HL-60 (cell line): ENCODE measurements around the gene IAH1.
A peak's percentile ranks its signal among the peaks of the same experiment; 100 is the strongest.

Source experiments
- DNase-seq, 2 experiments: peaks; one replicate each; pipeline ENCODE4 v3.0.0-alpha.2; 2010 to 2020; ENCODE audit warnings: low read depth in 1 of 2, low spot score in 1 of 2
- H3K27ac ChIP-seq: fragments of 250-450 bp; sonication (Bioruptor Pico); replicated peaks from 2 replicates; pipeline ENCODE4 v1.5.1; 2020; ENCODE audit warnings: mild to moderate bottlenecking, moderate library complexity
- H3K27me3 ChIP-seq: fragments of 250-450 bp; sonication (Bioruptor Pico); 2 replicates; pipeline ENCODE4 v1.5.1; 2021; ENCODE audit warnings: mild to moderate bottlenecking, moderate library complexity; ENCODE audit not compliant: insufficient read depth, poor library complexity, severe bottlenecking
- H3K4me3 ChIP-seq: replicated peaks from 2 replicates; pipeline ENCODE4 v1.5.1; 2011; ENCODE audit warnings: mild to moderate bottlenecking, control low read depth, low read length; ENCODE audit not compliant: insufficient read depth
- CTCF ChIP-seq: IDR thresholded peaks from one replicate; pipeline ENCODE4 v1.5.1; 2011; ENCODE audit warnings: low read length, control low read depth, inconsistent platforms; ENCODE audit not compliant: insufficient read depth
- GABPA ChIP-seq: IDR thresholded peaks from 2 replicates; pipeline ENCODE4 v1.6.1; 2012; ENCODE audit warnings: low read depth
- POLR2AphosphoS5 ChIP-seq: IDR thresholded peaks from 2 replicates; pipeline ENCODE4 v1.6.1; 2012; ENCODE audit warnings: low read depth
- REST ChIP-seq: IDR thresholded peaks from 2 replicates; pipeline ENCODE4 v1.6.1; 2012; ENCODE audit warnings: low read depth; ENCODE audit not compliant: insufficient replicate concordance
- SPI1 ChIP-seq: IDR thresholded peaks from 2 replicates; pipeline ENCODE4 v1.6.1; 2012; ENCODE audit warnings: low read depth, mild to moderate bottlenecking, borderline replicate concordance

IAH1 gene

GRCh38 chr2:9538000-9538507, 63.7 kb downstream of the IAH1 start:
- no peaks in the 10 kb centered on the region for H3K27me3 ChIP-seq
- peak overlapping the region; percentile 80 for H3K27ac ChIP-seq
- no peak for TF ChIP-seq GABPA
- TF ChIP-seq POLR2AphosphoS5 = no peak
- no peak for TF ChIP-seq REST
- TF ChIP-seq CTCF = no peak
- TF ChIP-seq SPI1 = no peak
- DNase-seq = peak; percentile 11 to 61
- H3K4me3 ChIP-seq = no peak overlapping the region
